MCF 10A (cell line): ENCODE results near the gene ADGRF5. TPM values are rescaled to one million over a fixed set of nuclear protein-coding genes. Genes with fewer than 3 reads are reported as not detected.
A peak's percentile ranks its signal among the peaks of the same experiment; 100 is the strongest.

Experiments
- BruUV-seq: library from RNA; stranded (reverse); fragments of 400-500 nt; replicated peaks from 2 replicates; lab custom pipeline; 2021; lab: Mats Ljungman, UMichigan
- CTCF ChIA-PET: fragments of 300-600 bp; sonication (Branson Sonifier 250); formaldehyde crosslinking; extraction: SDS; loops from one replicate; lab custom pipeline; 2021; ENCODE audit warnings: antibody characterized with exemption, inconsistent platforms; lab: Yijun Ruan, JAX
- POLR2A ChIA-PET: fragments of 300-600, 350-650 bp; sonication (Branson Sonifier 250); formaldehyde crosslinking; extraction: SDS; loops from one replicate; lab custom pipeline; 2020; ENCODE audit warnings: antibody characterized with exemption, inconsistent platforms; lab: Yijun Ruan, JAX
- DNase-seq: peaks from one replicate; pipeline ENCODE4 v3.0.0-alpha.2; 2018; ENCODE audit not compliant: unreplicated experiment
- H3K27ac Mint-ChIP-seq: one replicate; pipeline ENCODE4 v1.8.0; 2022; ENCODE audit warnings: mild to moderate bottlenecking, low read depth, mixed read lengths; ENCODE audit not compliant: unreplicated experiment
- H3K27me3 Mint-ChIP-seq: one replicate; pipeline ENCODE4 v1.8.0; 2022; ENCODE audit warnings: mixed read lengths; ENCODE audit not compliant: insufficient read depth, unreplicated experiment
- H3K36me3 Mint-ChIP-seq: one replicate; pipeline ENCODE4 v1.8.0; 2022; ENCODE audit warnings: mild to moderate bottlenecking, moderate library complexity, mixed read lengths; ENCODE audit not compliant: insufficient read depth, unreplicated experiment
- H3K4me1 Mint-ChIP-seq: one replicate; pipeline ENCODE4 v1.8.0; 2022; ENCODE audit warnings: mixed read lengths; ENCODE audit not compliant: insufficient read depth, unreplicated experiment
- H3K4me3 Mint-ChIP-seq: one replicate; pipeline ENCODE4 v1.8.0; 2022; ENCODE audit warnings: mild to moderate bottlenecking, moderate library complexity, mixed read lengths; ENCODE audit not compliant: unreplicated experiment
- H3K9me3 Mint-ChIP-seq: one replicate; pipeline ENCODE4 v1.8.0; 2022; ENCODE audit warnings: mixed read lengths; ENCODE audit not compliant: unreplicated experiment
- intact Hi-C: fragments of 100-400 bp; cut with micrococcal nuclease; formaldehyde crosslinking; loops from 2 replicates; pipeline ENCODE4 v1.14.1; 2022
- total RNA-seq: library from RNA; stranded (reverse); gene quantifications from 2 replicates; pipeline ENCODE4 v1.2.3, GENCODE V29; 2022
- TF ChIP-seq, protein P1 (sequence below): fragments of 200-600 bp; IDR thresholded peaks from one replicate; pipeline ENCODE4 v1.8.0; 2022; ENCODE audit warnings: antibody characterized with exemption, mild to moderate bottlenecking; ENCODE audit not compliant: unreplicated experiment

Gene ADGRF5
- total RNA-seq, 1 experiment from 2014 or later, result not detected

DNA sequence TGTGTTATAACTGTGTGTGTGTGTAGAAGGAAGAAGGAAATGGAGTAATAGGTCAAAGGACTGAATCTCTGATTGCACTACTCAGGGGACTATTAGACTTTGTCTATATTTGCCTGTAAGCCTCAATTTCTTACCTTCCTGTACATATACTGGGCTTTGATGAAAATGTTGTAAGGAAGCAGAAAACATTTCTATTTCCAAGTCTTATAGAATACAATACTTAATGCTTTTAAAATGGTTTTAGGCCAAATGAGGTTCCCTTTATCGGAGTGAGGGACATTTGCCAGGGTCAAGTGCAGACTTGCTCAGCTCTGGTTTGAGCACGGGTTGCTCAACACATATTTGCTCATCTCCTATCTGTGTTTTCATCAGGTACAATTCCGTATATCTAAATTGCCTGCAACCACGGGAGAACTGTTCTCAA is 100.3 kb downstream of the ADGRF5 start:
- H3K4me1 Mint-ChIP-seq, result peaks cover 24% of the 10 kb centered on the region
- no peak overlapping the region for H3K4me3 Mint-ChIP-seq
- no peaks in the 10 kb centered on the region for H3K27me3 Mint-ChIP-seq
- no TSS peak for BruUV-seq
- no peaks in the 10 kb centered on the region for H3K36me3 Mint-ChIP-seq
- DNase-seq, result peak; percentile 75
- intact Hi-C loops, result no loop called here
- ChIA-PET CTCF (interaction anchor here (0.8 to 1.2 kb wide), 3 partner anchors 27 to 225 kb away, joined by 3 to 8 read pairs (median 7); no protein-coding TSS in a partner anchor), POLR2A (interaction anchor here (0.6 to 1.2 kb wide), 7 partner anchors 13 to 662 kb away, joined by 3 to 4 read pairs (median 3); partner anchors contain the start of genes CYP39A1 and SLC25A27)
- TF ChIP-seq, protein P1, sequence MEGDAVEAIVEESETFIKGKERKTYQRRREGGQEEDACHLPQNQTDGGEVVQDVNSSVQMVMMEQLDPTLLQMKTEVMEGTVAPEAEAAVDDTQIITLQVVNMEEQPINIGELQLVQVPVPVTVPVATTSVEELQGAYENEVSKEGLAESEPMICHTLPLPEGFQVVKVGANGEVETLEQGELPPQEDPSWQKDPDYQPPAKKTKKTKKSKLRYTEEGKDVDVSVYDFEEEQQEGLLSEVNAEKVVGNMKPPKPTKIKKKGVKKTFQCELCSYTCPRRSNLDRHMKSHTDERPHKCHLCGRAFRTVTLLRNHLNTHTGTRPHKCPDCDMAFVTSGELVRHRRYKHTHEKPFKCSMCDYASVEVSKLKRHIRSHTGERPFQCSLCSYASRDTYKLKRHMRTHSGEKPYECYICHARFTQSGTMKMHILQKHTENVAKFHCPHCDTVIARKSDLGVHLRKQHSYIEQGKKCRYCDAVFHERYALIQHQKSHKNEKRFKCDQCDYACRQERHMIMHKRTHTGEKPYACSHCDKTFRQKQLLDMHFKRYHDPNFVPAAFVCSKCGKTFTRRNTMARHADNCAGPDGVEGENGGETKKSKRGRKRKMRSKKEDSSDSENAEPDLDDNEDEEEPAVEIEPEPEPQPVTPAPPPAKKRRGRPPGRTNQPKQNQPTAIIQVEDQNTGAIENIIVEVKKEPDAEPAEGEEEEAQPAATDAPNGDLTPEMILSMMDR, result no peak
- H3K9me3 Mint-ChIP-seq, result no peaks in the 10 kb centered on the region
- H3K27ac Mint-ChIP-seq, result peak overlapping the region; percentile 82

DNA sequence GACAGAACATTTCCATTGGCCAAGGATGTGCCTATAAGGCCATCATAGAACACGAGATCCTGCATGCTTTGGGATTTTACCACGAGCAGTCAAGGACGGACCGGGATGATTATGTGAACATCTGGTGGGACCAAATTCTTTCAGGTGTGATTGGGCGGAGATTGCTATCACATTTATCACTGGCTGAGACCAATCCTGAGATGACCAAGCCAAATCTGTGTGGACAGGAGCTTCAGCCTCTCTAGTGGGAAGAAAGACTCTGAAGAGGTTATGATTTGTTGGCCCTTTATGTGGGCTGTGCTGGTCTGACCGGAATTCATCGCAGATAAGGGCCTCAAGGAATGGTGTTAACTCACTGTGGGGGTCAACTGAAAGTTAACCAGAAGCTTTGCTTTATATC is 102.2 kb downstream of the ADGRF5 start:
- Mint-ChIP-seq H3K36me3 (no peaks in the 10 kb centered on the region), H3K27me3 (no peaks in the 10 kb centered on the region), H3K4me1 (peaks cover 34% of the 10 kb centered on the region), H3K4me3 (no peak overlapping the region), H3K9me3 (no peaks in the 10 kb centered on the region), H3K27ac (no peak overlapping the region)
- TF ChIP-seq, protein P1, result no peak
- intact Hi-C loops, result no loop called here
- DNase-seq, result no peak
- no TSS peak for BruUV-seq
- ChIA-PET CTCF (interaction anchor here (0.6 to 1.0 kb wide), 3 partner anchors 37 to 807 kb away, joined by 3 read pairs; no protein-coding TSS in a partner anchor), POLR2A (interaction anchor here (0.7 kb wide), 1 partner anchor 20 kb away, joined by 3 read pairs; no protein-coding TSS in a partner anchor)

DNA sequence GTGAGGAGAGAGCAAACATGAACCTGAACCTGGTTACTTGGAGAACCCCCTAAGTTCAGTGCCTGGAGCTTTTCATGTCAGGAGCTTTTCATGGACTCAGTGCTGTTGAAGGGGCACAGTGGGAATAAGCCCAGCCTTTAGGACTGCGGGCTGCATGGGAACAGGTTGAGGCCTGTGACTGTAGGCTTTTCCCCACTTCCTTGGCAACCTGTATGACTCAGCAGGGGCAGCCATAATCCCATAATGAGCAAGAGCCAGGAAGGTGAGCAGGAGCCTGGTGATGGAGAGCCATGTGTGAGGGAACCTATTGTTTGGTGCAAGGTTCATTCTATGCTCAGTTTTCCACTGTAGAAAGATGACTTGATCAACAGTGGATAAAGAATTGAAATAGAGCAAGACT is 105.1 kb downstream of the ADGRF5 start:
- peak; percentile 73 for DNase-seq
- no TSS peak for BruUV-seq
- ChIA-PET CTCF (no interaction called here), POLR2A (interaction anchor here (0.5 kb wide), 1 partner anchor 488 kb away, joined by 3 read pairs; no protein-coding TSS in a partner anchor)
- Mint-ChIP-seq H3K27me3 (no peaks in the 10 kb centered on the region), H3K9me3 (no peaks in the 10 kb centered on the region), H3K4me1 (peaks cover 30% of the 10 kb centered on the region), H3K36me3 (no peaks in the 10 kb centered on the region), H3K4me3 (no peak overlapping the region), H3K27ac (peak overlapping the region; percentile 73)
- intact Hi-C loops, result no loop called here
- TF ChIP-seq, protein P1, result no peak

DNA sequence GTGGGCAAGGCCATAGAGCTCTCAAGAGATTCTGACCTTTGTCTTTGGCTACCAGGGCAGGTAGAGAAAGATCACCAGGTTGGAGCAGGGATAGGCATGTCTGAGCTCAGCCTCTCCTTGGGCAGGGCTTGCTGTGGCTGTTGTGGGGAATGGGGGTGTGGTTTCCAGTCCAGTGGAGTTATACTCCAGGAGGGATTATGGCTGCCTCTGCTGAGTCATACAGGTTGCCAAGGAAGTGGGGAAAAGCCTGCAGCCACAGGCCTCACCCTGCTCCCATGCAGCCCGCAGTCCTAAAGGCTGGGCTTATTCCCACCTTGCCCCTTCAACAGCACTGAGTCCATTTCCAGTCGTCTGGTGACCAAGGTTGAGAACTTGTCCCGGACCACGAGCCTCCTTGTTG is 106.6 kb downstream of the ADGRF5 start:
- CTCF ChIA-PET, result no interaction called here
- DNase-seq, result peak; percentile 68
- H3K4me3 Mint-ChIP-seq, result peak overlapping the region; percentile 30
- TF ChIP-seq, protein P1, result no peak
- H3K27me3 Mint-ChIP-seq, result no peaks in the 10 kb centered on the region
- POLR2A ChIA-PET, result interaction anchor here (0.9 kb wide), 1 partner anchor 32 kb away, joined by 3 read pairs; no protein-coding TSS in a partner anchor
- peaks cover 22% of the 10 kb centered on the region for H3K4me1 Mint-ChIP-seq
- peak overlapping the region; percentile 27 for H3K27ac Mint-ChIP-seq
- no peaks in the 10 kb centered on the region for H3K9me3 Mint-ChIP-seq
- BruUV-seq, result no TSS peak
- no peaks in the 10 kb centered on the region for H3K36me3 Mint-ChIP-seq
- intact Hi-C loops, result no loop called here
